SJCRH30 (cell line): ENCODE measurements around the gene CFD. TPM values are rescaled to one million over a fixed set of nuclear protein-coding genes. Genes with fewer than 3 reads are reported as not detected.
A peak's percentile ranks its signal among the peaks of the same experiment; 100 is the strongest.
"Not testable (repeated sequence)": the region's sequence is repeated elsewhere in the genome, so short reads cannot be mapped to it uniquely, and the experiment has no call there.

ENCODE experiments used
- DNase-seq, 2 experiments: peaks; one replicate each; pipeline ENCODE4 v3.0.0-alpha.2; 2015 to 2020
- H3K27ac ChIP-seq: fragments of 250-450 bp; sonication (Bioruptor Pico); 2 replicates; pipeline ENCODE4 v1.5.1; 2020; ENCODE audit warnings: mild to moderate bottlenecking, moderate library complexity
- H3K27me3 ChIP-seq: fragments of 250-450 bp; sonication (Bioruptor Pico); 2 replicates; pipeline ENCODE4 v1.5.1; 2020; ENCODE audit warnings: mild to moderate bottlenecking, moderate library complexity
- H3K36me3 ChIP-seq: fragments of 250-450 bp; sonication (Bioruptor Pico); 2 replicates; pipeline ENCODE4 v1.5.1; 2020; ENCODE audit warnings: mild to moderate bottlenecking, moderate library complexity
- H3K4me1 ChIP-seq: fragments of 250-450 bp; sonication (Bioruptor Pico); 2 replicates; pipeline ENCODE4 v1.5.1; 2020; ENCODE audit warnings: mild to moderate bottlenecking, moderate library complexity
- H3K4me3 ChIP-seq: fragments of 250-450 bp; sonication (Bioruptor Pico); 2 replicates; pipeline ENCODE4 v1.5.1; 2020; ENCODE audit warnings: mild to moderate bottlenecking, moderate library complexity
- H3K9me3 ChIP-seq: fragments of 250-450 bp; sonication (Bioruptor Pico); replicated peaks from 2 replicates; pipeline ENCODE4 v1.5.1; 2020; ENCODE audit warnings: mild to moderate bottlenecking, moderate library complexity
- total RNA-seq: library from RNA; depleted of rRNA; stranded (reverse); fragments of >200 nt; shearing (Covaris generic); gene quantifications from 2 replicates; pipeline ENCODE4 v1.2.3, GENCODE V29; 2014

Gene CFD
- total RNA-seq, 1 experiment from 2014 or later: 0.08 TPM

- not testable (repeated sequence) for H3K9me3 ChIP-seq, H3K36me3 ChIP-seq, DNase-seq, H3K4me3 ChIP-seq, H3K4me1 ChIP-seq, H3K27ac ChIP-seq, H3K27me3 ChIP-seq
These were observed 5.7 kb upstream of the CFD start for GRCh38 chr19:853614-854220.

DNA sequence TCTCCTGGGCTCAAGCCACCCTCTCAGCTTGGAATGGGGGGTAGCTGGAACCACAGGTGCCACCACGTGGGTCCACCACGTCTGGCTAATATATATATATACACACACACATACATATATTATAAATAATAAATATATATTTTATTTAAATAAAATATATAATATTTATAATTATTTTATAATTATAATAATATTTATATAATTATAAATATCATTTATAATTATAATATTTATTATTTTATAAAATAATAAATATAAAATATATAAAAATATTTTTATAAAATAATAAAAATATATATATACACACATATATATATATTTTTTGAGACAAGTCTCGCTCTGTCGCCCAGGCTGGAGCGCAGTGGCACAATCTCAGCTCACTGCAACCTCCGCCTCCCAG is 4.9 kb upstream of the CFD start:
- Histone ChIP-seq H3K4me3 (no peak overlapping the region), H3K27me3 (no peaks in the 10 kb centered on the region), H3K27ac (no peak overlapping the region)

GRCh38 chr19:855142-855541 is 4.3 kb upstream of the CFD start:
- Histone ChIP-seq H3K36me3 (no peaks in the 10 kb centered on the region), H3K27me3 (no peaks in the 10 kb centered on the region), H3K27ac (no peak overlapping the region), H3K4me3 (no peak overlapping the region), H3K4me1 (peaks cover 4% of the 10 kb centered on the region), H3K9me3 (no peaks in the 10 kb centered on the region)
- no peak for DNase-seq

More for the DNA sequence above, 4.9 kb upstream of the CFD start:
- DNase-seq: no peak
- no peaks in the 10 kb centered on the region for H3K9me3 ChIP-seq
- H3K36me3 ChIP-seq: no peaks in the 10 kb centered on the region
- peaks cover 4% of the 10 kb centered on the region for H3K4me1 ChIP-seq

GRCh38 chr19:855566-856120 is 3.8 kb upstream of the CFD start:
- no peak overlapping the region for H3K4me3 ChIP-seq
- H3K27ac ChIP-seq: no peak overlapping the region
- peaks cover 4% of the 10 kb centered on the region; the same call in 1 of the 2 replicates for H3K4me1 ChIP-seq
- H3K36me3 ChIP-seq: no peaks in the 10 kb centered on the region
- no peak for DNase-seq
- no peaks in the 10 kb centered on the region for H3K9me3 ChIP-seq
- no peaks in the 10 kb centered on the region for H3K27me3 ChIP-seq

GRCh38 chr19:858284-858683 is 1.2 kb upstream of the CFD start:
- H3K4me3 ChIP-seq: no peak overlapping the region
- peaks cover 4% of the 10 kb centered on the region; the same call in 1 of the 2 replicates for H3K4me1 ChIP-seq
- H3K36me3 ChIP-seq: no peaks in the 10 kb centered on the region
- H3K9me3 ChIP-seq: no peaks in the 10 kb centered on the region
- H3K27me3 ChIP-seq: no peaks in the 10 kb centered on the region
- no peak overlapping the region for H3K27ac ChIP-seq
- DNase-seq: no peak

GRCh38 chr19:861141-861755 is 1.8 kb downstream of the CFD start:
- no peaks in the 10 kb centered on the region for H3K9me3 ChIP-seq
- no peak for DNase-seq
- peaks cover 4% of the 10 kb centered on the region; the same call in 1 of the 2 replicates for H3K4me1 ChIP-seq
- H3K27me3 ChIP-seq: no peaks in the 10 kb centered on the region
- H3K36me3 ChIP-seq: no peaks in the 10 kb centered on the region
- H3K4me3 ChIP-seq: no peak overlapping the region
- H3K27ac ChIP-seq: no peak overlapping the region

DNA sequence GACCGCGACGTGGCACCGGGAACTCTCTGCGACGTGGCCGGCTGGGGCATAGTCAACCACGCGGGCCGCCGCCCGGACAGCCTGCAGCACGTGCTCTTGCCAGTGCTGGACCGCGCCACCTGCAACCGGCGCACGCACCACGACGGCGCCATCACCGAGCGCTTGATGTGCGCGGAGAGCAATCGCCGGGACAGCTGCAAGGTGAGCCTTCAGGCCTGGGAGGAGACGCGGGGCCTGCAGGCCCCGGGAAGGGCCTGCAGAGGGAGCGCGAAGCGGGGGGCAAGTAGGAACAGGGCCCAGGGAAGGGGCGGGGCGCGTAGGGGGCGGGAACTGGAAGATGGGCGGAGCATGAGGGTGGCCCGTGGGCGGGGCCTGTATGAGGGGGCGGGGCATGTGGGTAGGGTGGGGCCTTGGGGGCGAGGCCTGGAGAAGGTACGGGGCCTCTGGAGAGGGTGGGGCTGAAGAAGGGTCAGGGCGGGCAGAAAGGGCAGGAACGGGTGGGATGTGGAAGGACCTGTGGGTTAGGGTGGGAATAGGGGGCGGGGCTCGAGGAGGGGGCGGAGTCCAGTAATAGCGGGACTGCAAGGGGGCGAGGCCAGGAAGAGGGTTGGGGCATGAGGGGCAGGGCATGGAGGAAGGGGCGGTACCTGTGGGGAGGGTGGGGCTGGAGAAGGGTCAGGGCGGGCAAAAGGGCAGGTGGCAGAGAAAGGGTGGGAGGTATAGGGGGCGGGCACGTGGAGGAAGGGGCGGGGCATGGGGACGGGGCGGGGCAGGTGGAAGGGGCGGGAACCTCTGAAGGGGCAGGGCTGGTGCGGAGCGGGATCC is 2.5 kb downstream of the CFD start:
- Histone ChIP-seq H3K36me3 (no peaks in the 10 kb centered on the region), H3K4me1 (peaks cover 4% of the 10 kb centered on the region; the same call in 1 of the 2 replicates), H3K27ac (no peak overlapping the region), H3K4me3 (no peak overlapping the region), H3K27me3 (no peaks in the 10 kb centered on the region), H3K9me3 (no peaks in the 10 kb centered on the region)
- DNase-seq: peak; percentile 49 to 50

GRCh38 chr19:862581-863314 is 3.3 kb downstream of the CFD start:
- Histone ChIP-seq H3K36me3 (peaks cover 4% of the 10 kb centered on the region; the same call in 1 of the 2 replicates), H3K9me3 (no peaks in the 10 kb centered on the region), H3K27ac (no peak overlapping the region), H3K4me3 (no peak overlapping the region), H3K27me3 (no peaks in the 10 kb centered on the region), H3K4me1 (peaks cover 4% of the 10 kb centered on the region; the same call in 1 of the 2 replicates)
- peak; percentile 42 to 48 for DNase-seq

GRCh38 chr19:863315-863620 is 3.8 kb downstream of the CFD start:
- no peak for DNase-seq
- Histone ChIP-seq H3K27ac (no peak overlapping the region), H3K9me3 (no peaks in the 10 kb centered on the region)

DNA sequence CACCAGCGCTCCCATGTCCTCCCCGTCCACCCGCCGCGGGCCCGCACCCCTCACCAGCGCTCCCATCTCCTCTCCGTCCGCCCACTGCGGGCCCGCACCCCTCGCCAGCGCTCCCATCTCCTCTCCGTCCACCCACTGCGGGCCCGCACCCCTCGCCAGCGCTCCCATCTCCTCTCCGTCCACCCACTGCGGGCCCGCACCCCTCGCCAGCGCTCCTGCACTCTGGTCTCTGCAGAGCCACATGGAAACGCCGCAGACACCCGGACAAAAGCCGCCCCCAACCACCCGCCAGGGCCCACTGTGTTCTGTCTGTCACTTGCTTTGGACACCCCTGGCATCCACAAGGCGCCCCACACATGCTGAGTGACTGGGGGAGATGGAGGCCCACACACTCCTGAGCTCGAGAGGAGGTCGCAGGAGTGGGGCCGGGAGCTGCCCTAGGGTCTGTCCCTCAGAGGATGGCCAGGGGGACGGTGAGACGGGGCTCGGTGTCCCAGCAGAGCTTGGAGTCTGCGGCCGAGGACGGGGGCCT is 7.4 kb downstream of the CFD start:
- Histone ChIP-seq H3K9me3 (no peaks in the 10 kb centered on the region), H3K27me3 (no peaks in the 10 kb centered on the region), H3K36me3 (peaks cover 9% of the 10 kb centered on the region; the same call in 1 of the 2 replicates), H3K4me3 (no peak overlapping the region), H3K4me1 (no peaks in the 10 kb centered on the region), H3K27ac (no peak overlapping the region)
- DNase-seq: no peak

More at GRCh38 chr19:863315-863620, 3.8 kb downstream of the CFD start:
- H3K36me3 ChIP-seq: peaks cover 5% of the 10 kb centered on the region; the same call in 1 of the 2 replicates
- H3K4me3 ChIP-seq: no peak overlapping the region
- H3K4me1 ChIP-seq: peaks cover 4% of the 10 kb centered on the region; the same call in 1 of the 2 replicates
- no peaks in the 10 kb centered on the region for H3K27me3 ChIP-seq

DNA sequence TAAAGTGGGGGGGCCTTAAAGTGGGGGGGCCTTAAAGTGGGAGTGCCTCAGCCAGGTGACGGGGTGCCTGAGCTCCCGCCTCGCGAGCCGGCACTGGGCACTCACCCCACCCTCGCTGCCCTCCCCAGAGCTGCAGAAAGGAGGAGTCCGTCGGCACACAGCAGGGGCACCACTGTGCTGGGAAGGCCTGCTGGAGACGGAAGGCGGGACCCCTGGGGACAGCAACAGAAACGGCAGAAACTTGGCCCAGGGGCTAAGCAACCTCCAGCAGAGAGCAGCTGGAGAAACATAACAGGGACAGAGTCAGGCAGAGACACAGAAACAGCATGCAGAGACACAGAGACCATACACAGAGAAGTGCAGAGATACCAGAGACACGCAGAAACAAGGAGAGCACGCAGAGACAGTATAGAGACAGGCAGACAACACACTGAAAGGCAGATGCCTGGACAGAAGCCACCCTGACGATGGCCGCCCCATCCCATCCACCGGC is 7.9 kb downstream of the CFD start:
- Histone ChIP-seq H3K27me3 (no peaks in the 10 kb centered on the region), H3K4me1 (no peaks in the 10 kb centered on the region), H3K27ac (no peak overlapping the region), H3K9me3 (no peaks in the 10 kb centered on the region), H3K4me3 (no peak overlapping the region), H3K36me3 (peaks cover 9% of the 10 kb centered on the region; the same call in 1 of the 2 replicates)
- no peak for DNase-seq

DNA sequence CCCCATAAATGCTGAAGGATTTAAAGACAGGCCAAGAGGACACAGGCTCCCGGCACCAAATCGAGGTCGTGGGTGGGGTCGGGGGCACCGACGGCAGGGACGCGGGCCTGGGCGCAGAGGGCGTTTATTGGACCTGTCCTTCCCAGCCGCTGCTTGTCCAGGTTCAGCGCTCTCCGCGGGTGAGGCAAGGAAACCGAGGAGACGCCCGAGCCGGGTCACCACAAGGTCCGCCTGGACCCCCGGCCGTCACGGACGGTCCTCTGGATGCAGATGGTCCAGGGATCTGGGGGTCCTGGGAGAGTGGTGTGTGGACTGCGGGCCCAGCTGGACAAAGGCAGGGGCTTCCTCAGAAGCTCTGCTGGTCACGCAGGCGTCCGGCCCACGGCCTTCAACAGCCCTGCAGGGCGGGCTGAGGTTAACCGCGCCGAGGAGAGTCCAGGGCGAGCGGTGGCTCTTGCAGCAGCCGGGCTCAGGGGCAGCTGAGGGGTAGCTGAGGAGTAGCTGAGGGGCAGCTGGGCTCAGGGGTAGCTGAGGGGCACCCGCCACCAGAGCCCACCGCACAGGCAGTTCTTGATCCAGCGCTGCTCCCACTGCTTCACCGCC is 8.5 kb downstream of the CFD start:
- no peak for DNase-seq
- no peaks in the 10 kb centered on the region for H3K4me1 ChIP-seq
- H3K36me3 ChIP-seq: peaks cover 9% of the 10 kb centered on the region; the same call in 1 of the 2 replicates
- H3K9me3 ChIP-seq: no peaks in the 10 kb centered on the region
- no peak overlapping the region for H3K27ac ChIP-seq
- H3K4me3 ChIP-seq: no peak overlapping the region
- no peaks in the 10 kb centered on the region for H3K27me3 ChIP-seq

- no peaks in the 10 kb centered on the region for H3K4me1 ChIP-seq
- no peaks in the 10 kb centered on the region for H3K27me3 ChIP-seq
- no peaks in the 10 kb centered on the region for H3K9me3 ChIP-seq
- no peak overlapping the region for H3K4me3 ChIP-seq
- no peak overlapping the region for H3K27ac ChIP-seq
- H3K36me3 ChIP-seq: peaks cover 11% of the 10 kb centered on the region; the same call in 1 of the 2 replicates
- no peak for DNase-seq
These were observed 9.2 kb downstream of the CFD start for GRCh38 chr19:868458-869244.
